H1 (cell line): ENCODE results near the gene FBXO30. TPM values are rescaled to one million over a fixed set of nuclear protein-coding genes. Genes with fewer than 3 reads are reported as not detected.

Experiments
- CTCF ChIA-PET: fragments of 300-600 bp; sonication (Branson Sonifier 250); formaldehyde crosslinking; loops from one replicate; lab custom pipeline; 2021; ENCODE audit not compliant: partially characterized antibody; lab: Charles Lee
- POLR2A ChIA-PET: fragments of 300-600 bp; sonication (Branson Sonifier 250); formaldehyde crosslinking; loops from one replicate; lab custom pipeline; 2021; ENCODE audit warnings: inconsistent platforms; ENCODE audit not compliant: partially characterized antibody; lab: Charles Lee
- DNase-seq, 2 experiments: peaks; one replicate each; pipeline versions ENCODE4 v3.0.0 to v3.0.0-alpha.2; 2010 to 2022; ENCODE audit warnings: low spot score in 2 of 2, low read depth in 1 of 2, mixed read lengths in 1 of 2
- FAIRE-seq: peaks from 2 replicates; lab custom pipeline; 2011; peaks lifted over from hg19 to GRCh38; lab: Jason Lieb, UNC
- H2AFZ ChIP-seq: 2 replicates; pipeline ENCODE4 v1.8.1; 2012; ENCODE audit warnings: low read length, inconsistent platforms
- H2AK5ac ChIP-seq: 2 replicates; pipeline ENCODE4 v1.6.1; 2013; ENCODE audit warnings: low read depth, low read length
- H2BK120ac ChIP-seq: replicated peaks from 2 replicates; pipeline ENCODE3; 2013; ENCODE audit warnings: low read depth, low read length, inconsistent platforms
- H2BK12ac ChIP-seq: 2 replicates; pipeline ENCODE4 v1.6.1; 2013; ENCODE audit warnings: low read depth, low read length
- H2BK15ac ChIP-seq: 2 replicates; pipeline ENCODE4 v1.6.1; 2013; ENCODE audit warnings: low read length
- H2BK20ac ChIP-seq: 2 replicates; pipeline ENCODE4 v1.6.1; 2013; ENCODE audit warnings: low read length
- H2BK5ac ChIP-seq: 2 replicates; pipeline ENCODE4 v1.6.1; 2013; ENCODE audit warnings: low read depth, low read length
- H3K14ac ChIP-seq: 2 replicates; pipeline ENCODE4 v1.6.1; 2013; ENCODE audit warnings: inconsistent platforms; ENCODE audit not compliant: insufficient read length
- H3K18ac ChIP-seq: 2 replicates; pipeline ENCODE4 v1.6.1; 2013; ENCODE audit warnings: low read length; ENCODE audit errors: extremely low read depth
- H3K23ac ChIP-seq: 2 replicates; pipeline ENCODE4 v1.6.1; 2013; ENCODE audit warnings: inconsistent platforms; ENCODE audit not compliant: insufficient read length
- H3K23me2 ChIP-seq: 2 replicates; pipeline ENCODE4 v1.6.1; 2013; ENCODE audit warnings: low read depth, low read length
- H3K27ac ChIP-seq: 2 replicates; pipeline ENCODE4 v1.6.1; 2011; ENCODE audit warnings: low read depth, low read length, inconsistent platforms
- H3K27me3 ChIP-seq, 4 experiments: replicated peaks in 1 of 4; 1 replicate in 1 of 4; 2 replicates in 3 of 4; pipeline versions ENCODE4 v1.6.1 to v1.8.1; 2011 to 2013; ENCODE audit warnings: low read length in 3 of 4, mild to moderate bottlenecking in 3 of 4, inconsistent platforms in 2 of 4, mixed read lengths in 2 of 4, moderate library complexity in 1 of 4; ENCODE audit not compliant: control insufficient read depth in 3 of 4, insufficient read depth in 3 of 4; ENCODE audit errors: extremely low read depth in 1 of 4
- H3K36me3 ChIP-seq, 4 experiments: 2 replicates each; pipeline versions ENCODE4 v1.6.1 to v1.8.1; 2011 to 2013; ENCODE audit warnings: mild to moderate bottlenecking in 4 of 4, low read length in 3 of 4, moderate library complexity in 2 of 4, control low read depth in 1 of 4, inconsistent platforms in 1 of 4; ENCODE audit not compliant: insufficient read depth in 4 of 4, control insufficient read depth in 2 of 4
- H3K4ac ChIP-seq: replicated peaks from 2 replicates; pipeline ENCODE3; 2013; ENCODE audit warnings: low read length, low read depth, mixed read lengths, inconsistent platforms; ENCODE audit not compliant: insufficient read length
- H3K4me1 ChIP-seq, 4 experiments: replicated peaks in 1 of 4; 1 replicate in 1 of 4; 2 replicates in 3 of 4; pipeline versions ENCODE4 v1.6.1 to v1.8.1; 2011 to 2013; ENCODE audit warnings: low read length in 3 of 4, inconsistent platforms in 2 of 4, mixed read lengths in 1 of 4; ENCODE audit not compliant: insufficient read depth in 4 of 4, control insufficient read depth in 3 of 4
- H3K4me2 ChIP-seq, 2 experiments: 2 replicates each; pipeline versions ENCODE4 v1.6.1 to v1.8.1; 2011 to 2013; ENCODE audit warnings: low read depth in 2 of 2, low read length in 2 of 2, control low read depth in 1 of 2, inconsistent platforms in 1 of 2, mild to moderate bottlenecking in 1 of 2; ENCODE audit not compliant: insufficient read depth in 1 of 2
- H3K4me3 ChIP-seq, 4 experiments: fragments of 200-600, 300-600 bp in 1 of 4; sonication (generic), shearing (Covaris generic), sonication (Bioruptor Twin) in 1 of 4; 2 replicates each; pipeline versions ENCODE4 v1.5.1 to v1.8.1; 2011 to 2016; ENCODE audit warnings: low read length in 4 of 4, low read depth in 3 of 4, control low read depth in 2 of 4, inconsistent platforms in 2 of 4, mild to moderate bottlenecking in 2 of 4, mixed read lengths in 1 of 4, moderate library complexity in 1 of 4; ENCODE audit not compliant: insufficient read depth in 2 of 4; ENCODE audit errors: extremely low read depth in 1 of 4
- H3K56ac ChIP-seq: replicated peaks from 2 replicates; pipeline ENCODE3; 2013; ENCODE audit warnings: low read depth, mild to moderate bottlenecking, mixed read lengths, low read length, inconsistent platforms; ENCODE audit not compliant: insufficient read length
- H3K79me1 ChIP-seq: 2 replicates; pipeline ENCODE4 v1.6.1; 2013; ENCODE audit warnings: low read depth, low read length, control low read depth
- H3K79me2 ChIP-seq, 2 experiments: 2 replicates each; pipeline versions ENCODE4 v1.6.1 to v1.8.1; 2012 to 2013; ENCODE audit warnings: low read length in 2 of 2, mild to moderate bottlenecking in 2 of 2, inconsistent platforms in 1 of 2; ENCODE audit not compliant: insufficient read depth in 2 of 2, control insufficient read depth in 1 of 2
- H3K9ac ChIP-seq, 4 experiments: replicated peaks in 1 of 4; 1 replicate in 1 of 4; 2 replicates in 3 of 4; pipeline versions ENCODE4 v1.6.1 to v1.8.1; 2011 to 2013; ENCODE audit warnings: low read depth in 3 of 4, low read length in 3 of 4, control low read depth in 2 of 4, mild to moderate bottlenecking in 2 of 4, moderate library complexity in 2 of 4, inconsistent platforms in 1 of 4; ENCODE audit errors: extremely low read depth in 1 of 4
- H3K9me3 ChIP-seq, 2 experiments: 2 replicates each; pipeline versions ENCODE4 v1.6.1 to v1.8.1; 2012 to 2013; ENCODE audit warnings: mild to moderate bottlenecking in 2 of 2, moderate library complexity in 2 of 2, control low read depth in 1 of 2, inconsistent platforms in 1 of 2, low read depth in 1 of 2, low read length in 1 of 2, mixed read lengths in 1 of 2; ENCODE audit not compliant: insufficient read depth in 2 of 2
- H4K20me1 ChIP-seq, 2 experiments: replicated peaks in 1 of 2; 2 replicates each; pipeline versions ENCODE3 to v1.8.1; 2011 to 2013; ENCODE audit warnings: inconsistent platforms in 2 of 2, low read length in 2 of 2, mild to moderate bottlenecking in 1 of 2; ENCODE audit not compliant: insufficient read depth in 2 of 2, control insufficient read depth in 1 of 2
- H4K5ac ChIP-seq: 2 replicates; pipeline ENCODE4 v1.6.1; 2013; ENCODE audit warnings: low read length, low read depth, mixed read lengths, inconsistent platforms; ENCODE audit not compliant: insufficient read length
- H4K8ac ChIP-seq: 2 replicates; pipeline ENCODE4 v1.8.0; 2013; ENCODE audit warnings: mild to moderate bottlenecking, moderate library complexity, low read length, inconsistent platforms; ENCODE audit not compliant: insufficient read depth; ENCODE audit errors: extremely low read depth
- H4K91ac ChIP-seq: replicated peaks from 2 replicates; pipeline ENCODE3; 2013; ENCODE audit warnings: low read length, mixed read lengths, inconsistent platforms; ENCODE audit not compliant: insufficient read length
- BCL11A ChIP-seq, 2 experiments: IDR thresholded peaks; one replicate each; pipeline ENCODE4 v1.6.1; 2011; ENCODE audit warnings: low read depth in 2 of 2, low read length in 2 of 2, mild to moderate bottlenecking in 2 of 2
- CHD2 ChIP-seq: IDR thresholded peaks from 2 replicates; pipeline ENCODE4 v1.6.1; 2012; ENCODE audit warnings: low read length, improper control_type of control experiment
- CTBP2 ChIP-seq: IDR thresholded peaks from 2 replicates; pipeline ENCODE4 v1.7.0; 2011; ENCODE audit warnings: borderline replicate concordance, mild to moderate bottlenecking, moderate library complexity, mixed read lengths, low read length; ENCODE audit not compliant: insufficient read depth, insufficient read length
- JUND ChIP-seq: IDR thresholded peaks from 2 replicates; pipeline ENCODE4 v1.6.1; 2011; ENCODE audit warnings: mild to moderate bottlenecking, improper control_type of control experiment, low read length
- NANOG ChIP-seq: IDR thresholded peaks from 2 replicates; pipeline ENCODE4 v1.6.1; 2011; ENCODE audit warnings: low read length, low read depth, mild to moderate bottlenecking, inconsistent platforms; ENCODE audit not compliant: insufficient read depth, poor library complexity, severe bottlenecking
- POLR2A ChIP-seq, 2 experiments: IDR thresholded peaks; 1 replicate in 1 of 2; 2 replicates in 1 of 2; pipeline ENCODE4 v1.6.1; 2011; ENCODE audit warnings: low read depth in 2 of 2, low read length in 2 of 2, mild to moderate bottlenecking in 2 of 2; ENCODE audit errors: control extremely low read depth in 1 of 2
- RAD21 ChIP-seq, 2 experiments: IDR thresholded peaks in 1 of 2; conservative IDR thresholded peaks in 1 of 2; 2 replicates each; pipeline ENCODE4 v1.6.1; 2011; ENCODE audit warnings: low read depth in 2 of 2, low read length in 2 of 2, improper control_type of control experiment in 1 of 2, inconsistent platforms in 1 of 2, mild to moderate bottlenecking in 1 of 2, moderate library complexity in 1 of 2
- RXRA ChIP-seq: IDR thresholded peaks from 2 replicates; pipeline ENCODE4 v1.6.1; 2011; ENCODE audit warnings: low read depth, mild to moderate bottlenecking, low read length, moderate library complexity; ENCODE audit not compliant: insufficient read depth
- SIX5 ChIP-seq: IDR thresholded peaks from 2 replicates; pipeline ENCODE4 v1.6.1; 2011; ENCODE audit warnings: mild to moderate bottlenecking, low read depth, low read length
- SUZ12 ChIP-seq: fragments of 200-600 bp; sonication (generic); IDR thresholded peaks from 2 replicates; pipeline ENCODE4 v1.6.1; 2012; ENCODE audit warnings: mild to moderate bottlenecking, inconsistent platforms, low read length, moderate library complexity, mixed read lengths
- TBP ChIP-seq: IDR thresholded peaks from 2 replicates; pipeline ENCODE4 v1.6.1; 2011; ENCODE audit warnings: low read depth, low read length, improper control_type of control experiment
- TEAD4 ChIP-seq: IDR thresholded peaks from 2 replicates; pipeline ENCODE4 v1.6.1; 2012; ENCODE audit warnings: low read depth, low read length, inconsistent platforms, mixed read lengths
- polyA plus RNA-seq, 7 experiments: library from polyadenylated mRNA; depleted of rRNA in 3 of 7; stranded (reverse) in 5 of 7; unstranded in 2 of 7; fragments of >200 nt in 5 of 7; fragments of 200-250 nt in 2 of 7; gene quantifications; 1 replicate in 5 of 7; 2 replicates in 1 of 7; 4 replicates in 1 of 7; pipeline versions ENCODE4 v1.2.1 to v1.2.3, GENCODE V29; 2011 to 2013; ENCODE audit warnings: missing spikeins in 2 of 7, mixed read lengths in 2 of 7
- total RNA-seq: library from RNA; stranded (reverse); fragmentation: NEBNext Ultra II Directional; extraction: Animal tissue kit (Norgen Biotek cat#: 25700); gene quantifications from 2 replicates; pipeline ENCODE4 v1.2.1, GENCODE V29; 2021
- TF ChIP-seq, protein P1 (sequence below): IDR thresholded peaks from 2 replicates; pipeline ENCODE4 v1.6.1; 2012; ENCODE audit warnings: inconsistent platforms
- TF ChIP-seq, protein P2 (sequence below): IDR thresholded peaks from 2 replicates; pipeline ENCODE4 v1.6.1; 2012; ENCODE audit warnings: inconsistent platforms

The FBXO30 gene
- total and polyA plus RNA-seq, 2 of the 8 experiments (the other 6 are each of a cell fraction or from before 2014, with no cell fraction given) = 3.9 to 18.3 TPM

DNA sequence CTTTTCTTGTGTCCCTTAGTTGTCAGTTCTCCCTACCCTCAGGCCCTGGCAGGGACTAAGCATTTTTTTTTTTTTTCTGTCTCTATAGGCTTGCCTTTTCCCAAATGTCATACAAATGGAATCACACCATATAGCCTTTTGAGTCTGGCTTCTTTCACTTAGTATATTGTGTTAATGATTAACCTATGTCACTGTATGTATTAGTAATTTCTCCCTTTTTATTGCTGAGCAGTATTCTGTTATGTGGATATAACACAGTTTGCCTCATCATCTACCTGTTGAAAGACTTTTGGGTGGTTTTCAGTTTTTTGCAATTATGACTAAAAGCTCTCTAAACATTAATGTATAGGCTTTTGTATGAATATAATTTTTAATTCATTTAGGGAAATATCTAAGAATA is 16.0 kb upstream of the FBXO30 start:
- H3K4me2 ChIP-seq = no peak overlapping the region
- no peak overlapping the region for H3K14ac ChIP-seq
- no peak for DNase-seq
- no peaks in the 10 kb centered on the region for H3K23me2 ChIP-seq
- no peak overlapping the region for H3K4me3 ChIP-seq
- no peak overlapping the region for H3K18ac ChIP-seq
- H4K20me1 ChIP-seq = no peaks in the 10 kb centered on the region
- H4K91ac ChIP-seq = no peak overlapping the region
- H2BK20ac ChIP-seq = no peak overlapping the region
- no peak overlapping the region for H2BK120ac ChIP-seq
- no peak overlapping the region for H2BK12ac ChIP-seq
- no peak overlapping the region for H3K56ac ChIP-seq
- H3K4me1 ChIP-seq = peaks cover 0 to 4% (median 1%) of the 10 kb centered on the region in 4 experiments; a peak in 3 of 7 replicates
- TF ChIP-seq BCL11A (IDR thresholded peaks at IDR 0.05; ENCODE audit: low read depth in 2 of 2, low read length in 2 of 2) = no peak
- no peak for TF ChIP-seq NANOG
- TF ChIP-seq RXRA = no peak
- no peak for TF ChIP-seq JUND
- TF ChIP-seq TEAD4 = no peak
- TF ChIP-seq, protein P1, sequence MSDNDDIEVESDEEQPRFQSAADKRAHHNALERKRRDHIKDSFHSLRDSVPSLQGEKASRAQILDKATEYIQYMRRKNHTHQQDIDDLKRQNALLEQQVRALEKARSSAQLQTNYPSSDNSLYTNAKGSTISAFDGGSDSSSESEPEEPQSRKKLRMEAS = no peak
- TF ChIP-seq RAD21 (IDR thresholded peaks at IDR 0.05 in 1 of 2, conservative IDR thresholded peaks at IDR 0.05 in 1 of 2; ENCODE audit: low read depth in 2 of 2, low read length in 2 of 2) = no peak
- TF ChIP-seq CHD2 = no peak
- no peak for TF ChIP-seq SUZ12
- no peak for TF ChIP-seq SIX5
- no peak for TF ChIP-seq POLR2A (IDR thresholded peaks at IDR 0.05; ENCODE audit: control extremely low read depth in 1 of 2, low read depth in 2 of 2, low read length in 2 of 2)
- no peak for TF ChIP-seq TBP
- TF ChIP-seq, protein P2, sequence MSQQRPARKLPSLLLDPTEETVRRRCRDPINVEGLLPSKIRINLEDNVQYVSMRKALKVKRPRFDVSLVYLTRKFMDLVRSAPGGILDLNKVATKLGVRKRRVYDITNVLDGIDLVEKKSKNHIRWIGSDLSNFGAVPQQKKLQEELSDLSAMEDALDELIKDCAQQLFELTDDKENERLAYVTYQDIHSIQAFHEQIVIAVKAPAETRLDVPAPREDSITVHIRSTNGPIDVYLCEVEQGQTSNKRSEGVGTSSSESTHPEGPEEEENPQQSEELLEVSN = no peak
- no peak for TF ChIP-seq CTBP2
- H3K36me3 ChIP-seq = no peaks in the 10 kb centered on the region
- no peaks in the 10 kb centered on the region for H3K27me3 ChIP-seq
- H2AK5ac ChIP-seq = no peak overlapping the region
- no peak for FAIRE-seq
- H2BK15ac ChIP-seq = no peak overlapping the region
- CTCF ChIA-PET = interaction anchor here (0.6 kb wide), 1 partner anchor 512 kb away, joined by 3 read pairs; no protein-coding TSS in a partner anchor
- H3K9ac ChIP-seq = no peak overlapping the region
- no peak overlapping the region for H4K5ac ChIP-seq
- no peak overlapping the region for H3K23ac ChIP-seq
- H3K27ac ChIP-seq = no peak overlapping the region
- H2BK5ac ChIP-seq = no peak overlapping the region
- H3K9me3 ChIP-seq = no peaks in the 10 kb centered on the region
- no peak overlapping the region for H4K8ac ChIP-seq
- POLR2A ChIA-PET = interaction anchor here (0.7 kb wide), 1 partner anchor 1362 kb away, joined by 3 read pairs; no protein-coding TSS in a partner anchor
- no peak overlapping the region for H2AFZ ChIP-seq
- H3K79me2 ChIP-seq = no peaks in the 10 kb centered on the region
- H3K4ac ChIP-seq = no peak overlapping the region
- no peaks in the 10 kb centered on the region for H3K79me1 ChIP-seq
